ENCODE results near the gene PRPF18.
A peak's percentile ranks its signal among the peaks of the same experiment; 100 is the strongest.

The PRPF18 gene

GRCh38 chr10:13608246-13608853 lies 21.6 kb downstream of the PRPF18 start:
- DNase-seq: no peak

- no peak for DNase-seq
Observed at GRCh38 chr10:13612654-13613373, 26.0 kb downstream of the PRPF18 start.

GRCh38 chr10:13613519-13613918 lies 26.8 kb downstream of the PRPF18 start:
- DNase-seq: no peak

- DNase-seq: no peak
Observed at GRCh38 chr10:13614530-13615332, 28.0 kb downstream of the PRPF18 start.

GRCh38 chr10:13615650-13616300 lies 29.0 kb downstream of the PRPF18 start:
- no peak for DNase-seq

GRCh38 chr10:13617116-13617515 lies 30.4 kb downstream of the PRPF18 start:
- DNase-seq: no peak

GRCh38 chr10:13621931-13622330 lies 35.2 kb downstream of the PRPF18 start:
- no peak for DNase-seq

GRCh38 chr10:13624630-13625029 lies 37.9 kb downstream of the PRPF18 start:
- no peak for DNase-seq

GRCh38 chr10:13627459-13628310 lies 40.9 kb downstream of the PRPF18 start:
- no peak for DNase-seq

- DNase-seq: no peak
Observed at GRCh38 chr10:13628661-13629060, 41.9 kb downstream of the PRPF18 start.

- DNase-seq: no peak
Observed at GRCh38 chr10:13629116-13629515, 42.4 kb downstream of the PRPF18 start.

- DNase-seq: no peak
Observed at GRCh38 chr10:13630231-13630630, 43.5 kb downstream of the PRPF18 start.

- DNase-seq: no peak
Observed at GRCh38 chr10:13631594-13631993, 44.8 kb downstream of the PRPF18 start.

- DNase-seq: no peak
Observed at GRCh38 chr10:13632440-13632839, 45.7 kb downstream of the PRPF18 start.

- DNase-seq: no peak
Observed at GRCh38 chr10:13632884-13633440, 46.2 kb downstream of the PRPF18 start.

GRCh38 chr10:13633689-13634088 lies 46.9 kb downstream of the PRPF18 start:
- peak in 1 of 2 experiments; percentile 15 for DNase-seq

GRCh38 chr10:13634207-13634606 lies 47.4 kb downstream of the PRPF18 start:
- DNase-seq: no peak

- DNase-seq: no peak
Observed at GRCh38 chr10:13636776-13637175, 50.0 kb downstream of the PRPF18 start.

- DNase-seq: no peak
Observed at GRCh38 chr10:13637303-13637856, 50.6 kb downstream of the PRPF18 start.

- no peak for DNase-seq
Observed at GRCh38 chr10:13637894-13638293, 51.1 kb downstream of the PRPF18 start.

GRCh38 chr10:13642293-13642692 lies 55.5 kb downstream of the PRPF18 start:
- no peak for DNase-seq

- DNase-seq: no peak
Observed at GRCh38 chr10:13643016-13643415, 56.3 kb downstream of the PRPF18 start.
